ENCODE results near the gene GDAP1L1.

The GDAP1L1 gene

GRCh38 chr20:44248410-44248759, 1.3 kb downstream of the GDAP1L1 start:
- Histone ChIP-seq H3K36me3 (ENCODE audit: control insufficient read depth, insufficient read depth, low read length) (no peaks in the 10 kb centered on the region), H3K27ac (ENCODE audit: insufficient read depth, low read length, poor library complexity, severe bottlenecking) (no peak overlapping the region), H3K9me3 (ENCODE audit: control insufficient read depth, low read length) (no peaks in the 10 kb centered on the region), H3K4me3 (ENCODE audit: insufficient read depth, low read depth, low read length, poor library complexity, severe bottlenecking) (no peak overlapping the region), H3K27me3 (replicated peaks; ENCODE audit: control insufficient read depth, insufficient read depth, low read length, poor library complexity, severe bottlenecking) (no peaks in the 10 kb centered on the region), H3K4me1 (ENCODE audit: control insufficient read depth, insufficient read depth, low read length, poor library complexity, severe bottlenecking) (peaks cover 7% of the 10 kb centered on the region)
- DNase-seq = no peak

DNA sequence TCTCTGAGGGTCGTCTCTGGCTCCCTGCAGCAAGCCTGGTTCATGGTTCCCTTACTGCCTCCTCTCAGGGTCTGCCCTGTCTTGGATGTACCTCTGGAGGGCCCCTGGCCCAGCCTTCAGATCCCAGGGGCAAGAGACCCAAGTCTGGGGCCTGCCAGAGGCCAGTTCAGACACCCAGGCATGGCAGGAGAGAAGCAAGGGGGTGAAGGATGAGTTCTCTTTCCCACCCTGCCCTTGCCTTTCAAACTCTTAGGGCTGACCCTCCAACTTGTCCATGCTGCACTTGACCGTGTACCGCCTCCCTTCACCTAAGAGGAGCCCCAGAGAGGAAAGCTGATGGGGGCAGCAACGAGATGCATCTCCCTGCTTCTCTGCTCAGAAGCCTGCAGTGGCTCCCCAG, 4.2 kb downstream of the GDAP1L1 start:
- H3K36me3 ChIP-seq (ENCODE audit: control insufficient read depth, insufficient read depth, low read length) = no peaks in the 10 kb centered on the region
- H3K27ac ChIP-seq (ENCODE audit: insufficient read depth, low read length, poor library complexity, severe bottlenecking) = no peak overlapping the region
- no peak for DNase-seq
- H3K9me3 ChIP-seq (ENCODE audit: control insufficient read depth, low read length) = no peaks in the 10 kb centered on the region
- peaks cover 7% of the 10 kb centered on the region for H3K4me1 ChIP-seq (ENCODE audit: control insufficient read depth, insufficient read depth, low read length, poor library complexity, severe bottlenecking)
- no peak overlapping the region for H3K4me3 ChIP-seq (ENCODE audit: insufficient read depth, low read depth, low read length, poor library complexity, severe bottlenecking)
- H3K27me3 ChIP-seq (replicated peaks; ENCODE audit: control insufficient read depth, insufficient read depth, low read length, poor library complexity, severe bottlenecking) = no peaks in the 10 kb centered on the region

DNA sequence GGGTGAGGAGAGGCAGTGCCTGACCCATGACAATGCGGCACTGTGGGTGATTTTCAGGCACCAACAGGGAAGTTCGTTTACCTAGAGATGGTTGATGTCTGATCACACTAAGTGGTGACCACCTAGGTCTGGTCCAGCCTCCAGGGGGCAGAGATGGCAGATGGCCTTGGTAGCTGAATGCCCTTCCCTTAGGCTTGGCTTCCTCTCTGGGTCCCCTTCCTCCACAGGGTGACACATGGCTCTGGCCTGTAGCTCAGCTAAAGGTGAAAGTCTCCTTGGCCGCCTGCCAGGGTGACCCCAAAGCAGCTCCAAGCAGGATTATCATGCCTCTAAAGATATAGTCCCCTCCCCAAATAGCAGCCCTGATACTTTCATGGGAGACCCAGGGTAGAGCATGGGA, 6.4 kb downstream of the GDAP1L1 start:
- no peak overlapping the region for H3K4me3 ChIP-seq (ENCODE audit: insufficient read depth, low read depth, low read length, poor library complexity, severe bottlenecking)
- H3K4me1 ChIP-seq (ENCODE audit: control insufficient read depth, insufficient read depth, low read length, poor library complexity, severe bottlenecking) = no peaks in the 10 kb centered on the region
- no peak for DNase-seq
- no peaks in the 10 kb centered on the region for H3K27me3 ChIP-seq (replicated peaks; ENCODE audit: control insufficient read depth, insufficient read depth, low read length, poor library complexity, severe bottlenecking)
- H3K36me3 ChIP-seq (ENCODE audit: control insufficient read depth, insufficient read depth, low read length) = no peaks in the 10 kb centered on the region
- no peak overlapping the region for H3K27ac ChIP-seq (ENCODE audit: insufficient read depth, low read length, poor library complexity, severe bottlenecking)
- no peaks in the 10 kb centered on the region for H3K9me3 ChIP-seq (ENCODE audit: control insufficient read depth, low read length)

GRCh38 chr20:44254073-44254472, 7.0 kb downstream of the GDAP1L1 start:
- H3K27ac ChIP-seq (ENCODE audit: insufficient read depth, low read length, poor library complexity, severe bottlenecking) = no peak overlapping the region
- no peak for DNase-seq
- no peaks in the 10 kb centered on the region for H3K36me3 ChIP-seq (ENCODE audit: control insufficient read depth, insufficient read depth, low read length)
- H3K27me3 ChIP-seq (replicated peaks; ENCODE audit: control insufficient read depth, insufficient read depth, low read length, poor library complexity, severe bottlenecking) = no peaks in the 10 kb centered on the region
- no peaks in the 10 kb centered on the region for H3K4me1 ChIP-seq (ENCODE audit: control insufficient read depth, insufficient read depth, low read length, poor library complexity, severe bottlenecking)
- H3K9me3 ChIP-seq (ENCODE audit: control insufficient read depth, low read length) = no peaks in the 10 kb centered on the region
- no peak overlapping the region for H3K4me3 ChIP-seq (ENCODE audit: insufficient read depth, low read depth, low read length, poor library complexity, severe bottlenecking)

GRCh38 chr20:44255942-44256341, 8.8 kb downstream of the GDAP1L1 start:
- H3K4me3 ChIP-seq (ENCODE audit: insufficient read depth, low read depth, low read length, poor library complexity, severe bottlenecking) = no peak overlapping the region
- H3K27ac ChIP-seq (ENCODE audit: insufficient read depth, low read length, poor library complexity, severe bottlenecking) = no peak overlapping the region
- no peaks in the 10 kb centered on the region for H3K36me3 ChIP-seq (ENCODE audit: control insufficient read depth, insufficient read depth, low read length)
- no peaks in the 10 kb centered on the region for H3K27me3 ChIP-seq (replicated peaks; ENCODE audit: control insufficient read depth, insufficient read depth, low read length, poor library complexity, severe bottlenecking)
- H3K4me1 ChIP-seq (ENCODE audit: control insufficient read depth, insufficient read depth, low read length, poor library complexity, severe bottlenecking) = no peaks in the 10 kb centered on the region
- no peak for DNase-seq
- H3K9me3 ChIP-seq (ENCODE audit: control insufficient read depth, low read length) = no peaks in the 10 kb centered on the region

DNA sequence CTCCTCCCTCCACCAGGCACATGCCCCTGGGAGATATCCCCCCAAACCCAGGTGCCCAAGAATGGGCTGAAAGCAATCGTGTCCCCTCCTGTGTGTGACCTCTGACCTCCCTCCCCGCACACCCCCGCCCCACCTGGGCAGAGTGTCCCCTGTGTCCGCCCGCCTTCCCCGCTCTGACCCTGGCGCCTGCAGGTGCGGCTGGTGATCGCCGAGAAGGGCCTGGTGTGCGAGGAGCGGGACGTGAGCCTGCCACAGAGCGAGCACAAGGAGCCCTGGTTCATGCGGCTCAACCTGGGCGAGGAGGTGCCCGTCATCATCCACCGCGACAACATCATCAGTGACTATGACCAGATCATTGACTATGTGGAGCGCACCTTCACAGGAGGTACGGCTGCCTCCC, 9.9 kb downstream of the GDAP1L1 start:
- H3K4me3 ChIP-seq (ENCODE audit: insufficient read depth, low read depth, low read length, poor library complexity, severe bottlenecking) = no peak overlapping the region
- no peaks in the 10 kb centered on the region for H3K4me1 ChIP-seq (ENCODE audit: control insufficient read depth, insufficient read depth, low read length, poor library complexity, severe bottlenecking)
- no peaks in the 10 kb centered on the region for H3K9me3 ChIP-seq (ENCODE audit: control insufficient read depth, low read length)
- no peak for DNase-seq
- no peaks in the 10 kb centered on the region for H3K36me3 ChIP-seq (ENCODE audit: control insufficient read depth, insufficient read depth, low read length)
- no peak overlapping the region for H3K27ac ChIP-seq (ENCODE audit: insufficient read depth, low read length, poor library complexity, severe bottlenecking)
- no peaks in the 10 kb centered on the region for H3K27me3 ChIP-seq (replicated peaks; ENCODE audit: control insufficient read depth, insufficient read depth, low read length, poor library complexity, severe bottlenecking)

DNA sequence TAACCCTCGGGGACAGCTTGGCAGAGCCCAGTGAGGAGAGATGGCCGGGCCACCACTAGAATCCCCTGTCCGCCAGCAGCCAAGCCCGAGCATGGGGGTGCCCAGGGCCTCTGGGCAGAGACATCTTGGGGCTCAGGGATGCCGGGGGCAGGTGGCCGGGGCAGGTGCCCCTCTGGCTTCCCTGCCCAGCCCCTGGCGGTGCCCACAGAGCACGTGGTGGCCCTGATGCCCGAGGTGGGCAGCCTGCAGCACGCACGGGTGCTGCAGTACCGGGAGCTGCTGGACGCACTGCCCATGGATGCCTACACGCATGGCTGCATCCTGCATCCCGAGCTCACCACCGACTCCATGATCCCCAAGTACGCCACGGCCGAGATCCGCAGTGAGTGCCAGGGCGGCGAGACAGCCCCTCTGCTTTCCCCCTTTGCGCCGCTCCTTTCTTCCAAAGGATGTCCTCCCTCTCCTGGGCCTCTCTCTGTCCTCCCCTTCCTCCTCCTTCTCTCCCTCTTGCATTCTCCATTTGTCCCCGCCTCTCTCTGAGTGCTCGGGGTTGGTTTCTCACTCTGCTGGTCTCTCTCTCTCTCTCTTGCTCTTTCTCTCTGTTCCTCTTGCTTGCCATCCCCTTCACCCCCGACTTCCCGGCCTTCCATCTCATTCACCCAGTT, 11.2 kb downstream of the GDAP1L1 start:
- Histone ChIP-seq H3K9me3 (ENCODE audit: control insufficient read depth, low read length) (no peaks in the 10 kb centered on the region), H3K27ac (ENCODE audit: insufficient read depth, low read length, poor library complexity, severe bottlenecking) (no peak overlapping the region), H3K4me1 (ENCODE audit: control insufficient read depth, insufficient read depth, low read length, poor library complexity, severe bottlenecking) (no peaks in the 10 kb centered on the region), H3K4me3 (ENCODE audit: insufficient read depth, low read depth, low read length, poor library complexity, severe bottlenecking) (no peak overlapping the region), H3K27me3 (replicated peaks; ENCODE audit: control insufficient read depth, insufficient read depth, low read length, poor library complexity, severe bottlenecking) (no peaks in the 10 kb centered on the region), H3K36me3 (ENCODE audit: control insufficient read depth, insufficient read depth, low read length) (no peaks in the 10 kb centered on the region)
- DNase-seq = no peak

DNA sequence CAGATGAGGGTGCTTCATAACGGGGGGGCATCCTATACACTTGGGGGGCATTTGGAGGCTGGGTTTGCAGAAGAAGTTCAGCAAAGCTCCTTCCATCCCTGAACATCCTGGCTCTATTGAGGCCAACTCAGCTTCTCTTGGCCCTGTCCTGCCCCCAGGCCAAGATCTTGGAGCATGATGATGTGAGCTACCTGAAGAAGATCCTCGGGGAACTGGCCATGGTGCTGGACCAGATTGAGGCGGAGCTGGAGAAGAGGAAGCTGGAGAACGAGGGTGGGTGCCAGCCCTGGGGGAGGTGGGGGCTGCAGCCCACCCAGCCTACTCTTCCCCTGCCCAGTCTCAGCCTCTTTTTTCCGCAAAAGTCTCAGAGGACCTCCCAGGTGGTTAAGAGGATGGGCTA, 17.2 kb downstream of the GDAP1L1 start:
- no peaks in the 10 kb centered on the region for H3K27me3 ChIP-seq (replicated peaks; ENCODE audit: control insufficient read depth, insufficient read depth, low read length, poor library complexity, severe bottlenecking)
- no peak overlapping the region for H3K4me3 ChIP-seq (ENCODE audit: insufficient read depth, low read depth, low read length, poor library complexity, severe bottlenecking)
- no peaks in the 10 kb centered on the region for H3K9me3 ChIP-seq (ENCODE audit: control insufficient read depth, low read length)
- DNase-seq = no peak
- H3K36me3 ChIP-seq (ENCODE audit: control insufficient read depth, insufficient read depth, low read length) = no peaks in the 10 kb centered on the region
- no peaks in the 10 kb centered on the region for H3K4me1 ChIP-seq (ENCODE audit: control insufficient read depth, insufficient read depth, low read length, poor library complexity, severe bottlenecking)
- no peak overlapping the region for H3K27ac ChIP-seq (ENCODE audit: insufficient read depth, low read length, poor library complexity, severe bottlenecking)

DNA sequence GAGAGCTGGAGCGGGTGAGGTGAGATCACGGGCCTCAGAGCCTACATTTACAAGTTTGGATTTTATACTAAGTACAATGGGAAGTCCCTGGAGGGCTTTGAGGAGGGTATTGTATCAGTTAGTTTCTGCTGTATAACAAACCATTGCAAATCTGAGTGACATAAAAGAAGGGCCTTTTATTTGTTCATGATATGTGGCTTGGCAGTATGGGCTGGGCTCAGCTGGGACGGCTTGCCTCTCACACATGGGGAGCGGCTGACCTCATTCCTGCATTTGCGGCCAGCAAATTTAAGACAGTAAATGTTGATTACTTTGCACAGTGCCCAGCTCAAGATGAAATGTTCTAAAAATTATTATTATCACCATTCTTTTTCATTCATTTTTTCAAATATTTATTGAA, 21.7 kb downstream of the GDAP1L1 start:
- Histone ChIP-seq H3K4me1 (ENCODE audit: control insufficient read depth, insufficient read depth, low read length, poor library complexity, severe bottlenecking) (no peaks in the 10 kb centered on the region), H3K9me3 (ENCODE audit: control insufficient read depth, low read length) (no peaks in the 10 kb centered on the region), H3K27ac (ENCODE audit: insufficient read depth, low read length, poor library complexity, severe bottlenecking) (no peak overlapping the region), H3K27me3 (replicated peaks; ENCODE audit: control insufficient read depth, insufficient read depth, low read length, poor library complexity, severe bottlenecking) (no peaks in the 10 kb centered on the region), H3K36me3 (ENCODE audit: control insufficient read depth, insufficient read depth, low read length) (no peaks in the 10 kb centered on the region), H3K4me3 (ENCODE audit: insufficient read depth, low read depth, low read length, poor library complexity, severe bottlenecking) (no peak overlapping the region)
- DNase-seq = no peak

- no peak for DNase-seq
These were observed 25.0 kb downstream of the GDAP1L1 start for GRCh38 chr20:44271915-44272663.

More at GRCh38 chr20:44271915-44272663, 25.0 kb downstream of the GDAP1L1 start:
- Histone ChIP-seq H3K4me1 (ENCODE audit: control insufficient read depth, insufficient read depth, low read length, poor library complexity, severe bottlenecking) (no peaks in the 10 kb centered on the region), H3K4me3 (ENCODE audit: insufficient read depth, low read depth, low read length, poor library complexity, severe bottlenecking) (no peak overlapping the region), H3K36me3 (ENCODE audit: control insufficient read depth, insufficient read depth, low read length) (no peaks in the 10 kb centered on the region), H3K9me3 (ENCODE audit: control insufficient read depth, low read length) (no peaks in the 10 kb centered on the region), H3K27ac (ENCODE audit: insufficient read depth, low read length, poor library complexity, severe bottlenecking) (no peak overlapping the region), H3K27me3 (replicated peaks; ENCODE audit: control insufficient read depth, insufficient read depth, low read length, poor library complexity, severe bottlenecking) (no peaks in the 10 kb centered on the region)

Measured in effector memory CD4-positive, alpha-beta T cell (primary cell).